Measurements from ENCODE around the gene METTL16.

The METTL16 gene

GRCh38 chr17:2466931-2467330, 44.8 kb downstream of the METTL16 start:
- no peak for DNase-seq (ENCODE audit: low read depth)

GRCh38 chr17:2462481-2462880, 49.2 kb downstream of the METTL16 start:
- no peak for TF ChIP-seq CTCF (conservative IDR thresholded peaks at IDR 0.05; ENCODE audit: low read depth, low read length)
- DNase-seq (ENCODE audit: low read depth) = no peak
- no peak overlapping the region for H3K4me3 ChIP-seq (ENCODE audit: low read length)

More at GRCh38 chr17:2466931-2467330, 44.8 kb downstream of the METTL16 start:
- TF ChIP-seq CTCF (conservative IDR thresholded peaks at IDR 0.05; ENCODE audit: low read depth, low read length) = no peak
- no peak overlapping the region for H3K4me3 ChIP-seq (ENCODE audit: low read length)

GRCh38 chr17:2459917-2460271, 51.8 kb downstream of the METTL16 start:
- no peak overlapping the region for H3K4me3 ChIP-seq (ENCODE audit: low read length)
- DNase-seq (ENCODE audit: low read depth) = no peak

GRCh38 chr17:2457913-2458312, 53.8 kb downstream of the METTL16 start:
- no peak for TF ChIP-seq CTCF (conservative IDR thresholded peaks at IDR 0.05; ENCODE audit: low read depth, low read length)
- DNase-seq (ENCODE audit: low read depth) = no peak
- no peak overlapping the region for H3K4me3 ChIP-seq (ENCODE audit: low read length)

More at GRCh38 chr17:2459917-2460271, 51.8 kb downstream of the METTL16 start:
- TF ChIP-seq CTCF (conservative IDR thresholded peaks at IDR 0.05; ENCODE audit: low read depth, low read length) = no peak

- no peak overlapping the region for H3K4me3 ChIP-seq (ENCODE audit: low read length)
- DNase-seq (ENCODE audit: low read depth) = no peak
- TF ChIP-seq CTCF (conservative IDR thresholded peaks at IDR 0.05; ENCODE audit: low read depth, low read length) = no peak
Measured at GRCh38 chr17:2456475-2456874, 55.2 kb downstream of the METTL16 start.

- no peak for DNase-seq (ENCODE audit: low read depth)
- H3K4me3 ChIP-seq (ENCODE audit: low read length) = no peak overlapping the region
- TF ChIP-seq CTCF (conservative IDR thresholded peaks at IDR 0.05; ENCODE audit: low read depth, low read length) = no peak
Measured at GRCh38 chr17:2455956-2456355, 55.7 kb downstream of the METTL16 start.

GRCh38 chr17:2453866-2454265, 57.8 kb downstream of the METTL16 start:
- H3K4me3 ChIP-seq (ENCODE audit: low read length) = no peak overlapping the region
- no peak for TF ChIP-seq CTCF (conservative IDR thresholded peaks at IDR 0.05; ENCODE audit: low read depth, low read length)
- no peak for DNase-seq (ENCODE audit: low read depth)

Measured in retinal pigment epithelial cell (primary cell).